HG03175 (cell line): Measurements from ENCODE around the gene C2orf76.

ENCODE experiments used
- ATAC-seq: cut with Tn5 transposase; IDR thresholded peaks from one replicate; pipeline ENCODE4 v1.9.1; 2021; ENCODE audit warnings: mild to moderate bottlenecking, moderate library complexity; ENCODE audit not compliant: unreplicated experiment

Gene C2orf76

DNA sequence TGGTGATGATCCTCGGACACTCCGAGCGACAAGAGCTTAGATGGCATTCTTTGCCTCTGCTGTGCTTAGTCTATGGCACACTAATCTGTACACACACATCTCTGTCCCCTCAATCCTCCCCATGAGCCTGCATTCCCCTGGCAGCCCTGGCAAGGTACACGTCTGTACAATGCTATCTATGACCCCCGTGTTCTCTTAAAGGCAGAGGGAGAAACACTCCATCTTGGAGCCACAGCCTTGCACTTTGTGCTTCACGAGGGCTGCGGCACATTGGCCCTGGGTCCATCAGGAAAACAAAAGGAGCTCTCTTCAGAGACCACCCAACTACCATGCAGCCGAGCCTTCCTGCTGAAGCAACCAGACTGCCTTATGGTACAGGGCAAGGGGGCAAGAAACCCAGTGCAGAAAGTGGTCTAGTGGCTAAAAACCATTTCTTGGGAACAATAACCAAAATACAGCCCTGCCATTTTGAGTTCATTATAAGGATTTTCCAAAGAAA lies 100.5 kb downstream of the C2orf76 start:
- no peak for ATAC-seq

GRCh38 chr2:119265693-119266066 lies 101.0 kb downstream of the C2orf76 start:
- ATAC-seq = no peak

DNA sequence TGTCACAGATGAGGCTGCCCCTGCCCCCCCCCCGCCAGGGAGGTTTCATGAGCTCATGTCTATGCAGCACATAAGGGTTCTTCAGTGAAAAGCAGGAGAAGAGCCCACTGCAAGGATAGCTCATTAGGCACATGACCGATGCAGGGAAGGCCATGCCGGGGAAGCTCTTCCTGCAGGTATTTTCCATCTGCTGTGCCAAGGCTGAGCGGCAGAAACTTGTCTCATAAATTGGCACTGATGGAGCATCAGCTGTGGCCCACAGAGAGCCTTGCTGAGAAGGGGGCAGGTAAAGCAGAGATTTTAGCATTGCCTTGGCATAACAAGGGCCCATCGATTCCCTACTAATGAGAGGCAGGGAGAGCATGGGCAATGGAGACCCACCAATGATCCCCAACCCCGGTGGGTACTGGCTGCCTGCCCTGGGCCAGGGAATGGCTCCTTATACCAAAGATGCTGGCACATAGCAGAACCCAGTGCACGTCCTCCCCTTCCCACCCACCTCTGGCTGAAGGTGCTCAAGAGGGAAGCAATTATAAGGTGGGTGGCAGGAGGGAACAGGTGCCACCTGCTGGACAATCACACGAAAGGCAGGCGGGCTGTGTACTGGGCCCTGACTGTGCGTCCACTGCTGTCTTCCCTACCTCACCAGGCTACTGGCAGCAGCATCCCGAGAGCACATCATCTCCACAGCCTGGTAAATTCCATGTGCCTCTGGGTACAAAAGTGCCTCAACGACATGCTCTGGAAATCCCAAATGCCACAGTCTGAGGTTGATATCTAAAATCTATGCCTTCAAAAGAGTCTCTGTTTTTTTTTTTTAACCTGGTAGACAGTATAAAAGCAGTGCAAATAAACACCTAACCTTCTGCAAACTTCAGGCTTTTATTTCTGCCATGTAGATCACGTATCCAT lies 101.6 kb downstream of the C2orf76 start:
- peak; percentile 94 for ATAC-seq

DNA sequence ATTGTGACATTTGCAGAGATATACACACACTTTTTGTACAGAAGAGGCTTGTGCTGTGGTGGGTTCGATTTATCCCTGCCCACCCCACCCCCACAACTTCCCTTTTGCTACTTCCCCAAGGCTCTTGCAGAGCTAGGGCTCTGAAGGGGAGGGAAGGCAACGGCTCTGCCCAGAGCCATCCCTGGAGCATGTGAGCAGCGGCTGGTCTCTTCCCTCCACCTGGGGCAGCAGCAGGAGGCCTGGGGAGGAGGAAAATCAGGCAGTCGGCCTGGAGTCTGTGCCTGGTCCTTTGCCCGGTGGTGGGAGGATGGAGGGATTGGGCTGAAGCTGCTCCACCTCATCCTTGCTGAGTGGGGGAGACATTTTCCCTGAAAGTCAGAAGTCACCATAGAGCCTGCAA lies 103.0 kb downstream of the C2orf76 start:
- ATAC-seq = no peak

- ATAC-seq = no peak
Observed at GRCh38 chr2:119263025-119263424, 103.6 kb downstream of the C2orf76 start.

DNA sequence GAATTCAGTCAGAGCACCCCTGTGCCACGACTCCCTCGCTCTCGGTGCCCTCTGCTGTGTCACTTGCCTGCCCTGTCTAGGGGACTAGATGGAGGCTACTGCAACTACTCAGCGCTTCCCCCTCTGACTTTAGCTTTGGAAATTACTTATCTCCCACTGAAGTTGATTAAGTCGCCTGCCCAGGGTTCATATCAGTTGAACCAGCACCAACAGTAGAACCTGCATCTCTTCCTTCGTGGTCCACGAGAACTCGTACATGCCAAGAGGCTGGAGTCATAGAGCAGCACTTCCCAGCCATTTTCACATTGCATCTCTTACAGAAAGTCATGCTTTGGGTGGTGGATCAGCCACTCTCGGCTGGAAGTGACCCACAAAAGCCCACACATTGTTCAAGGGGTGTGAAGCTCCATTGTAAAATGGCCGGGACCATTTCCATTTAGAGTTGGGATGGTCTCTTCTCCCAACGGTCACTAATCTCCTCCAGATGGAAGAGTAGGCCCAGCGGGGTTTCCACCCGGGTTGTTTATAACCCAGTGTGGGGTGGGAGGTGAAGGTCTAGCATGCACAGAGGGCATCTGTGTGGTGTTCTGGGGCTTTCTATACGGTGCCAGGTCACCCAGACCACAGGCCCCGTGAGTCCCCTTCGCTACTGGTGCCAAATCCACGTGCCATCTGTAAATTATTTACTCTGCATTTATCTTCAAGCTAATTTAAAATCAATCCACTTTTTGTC lies 105.0 kb downstream of the C2orf76 start:
- ATAC-seq = no peak

DNA sequence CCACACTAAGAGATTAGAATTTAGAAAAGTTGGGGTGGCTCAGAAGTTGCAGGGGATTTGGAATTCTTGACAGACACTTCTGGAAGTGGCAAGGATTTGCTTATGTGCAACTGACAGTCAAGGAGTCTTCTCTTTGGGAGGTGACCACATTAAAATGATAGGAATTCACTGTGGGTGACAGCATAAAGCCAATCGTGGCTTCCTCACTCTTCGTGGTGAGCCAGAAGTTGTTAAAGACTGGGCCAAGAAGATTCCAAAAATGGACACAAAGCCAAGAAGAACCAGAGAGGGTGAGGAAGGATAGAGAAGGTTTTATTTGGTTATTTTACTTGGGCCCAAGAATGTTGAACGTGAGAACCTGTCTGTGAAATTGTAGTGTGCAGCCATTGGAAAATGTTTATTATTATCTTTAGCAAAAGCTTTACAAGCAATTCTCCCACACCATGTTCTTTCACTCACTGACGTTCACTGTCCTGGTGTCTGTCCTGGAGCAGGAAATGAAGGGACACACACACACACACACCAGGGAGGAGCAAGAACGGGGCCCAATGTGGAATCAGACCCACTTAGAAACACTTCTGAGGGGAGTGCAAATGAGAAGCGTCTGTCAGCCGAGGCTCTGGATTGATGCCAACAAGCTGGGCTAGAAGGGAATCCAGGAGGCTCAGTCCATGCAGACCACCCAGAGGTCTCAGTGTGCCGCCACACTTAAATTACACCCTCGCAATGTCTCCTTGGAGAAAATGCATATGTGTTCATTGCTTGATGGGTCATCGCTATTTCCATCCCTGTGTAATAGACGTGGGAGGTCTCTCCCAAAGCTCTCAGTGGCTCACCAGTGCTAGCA lies 105.8 kb downstream of the C2orf76 start:
- no peak for ATAC-seq

DNA sequence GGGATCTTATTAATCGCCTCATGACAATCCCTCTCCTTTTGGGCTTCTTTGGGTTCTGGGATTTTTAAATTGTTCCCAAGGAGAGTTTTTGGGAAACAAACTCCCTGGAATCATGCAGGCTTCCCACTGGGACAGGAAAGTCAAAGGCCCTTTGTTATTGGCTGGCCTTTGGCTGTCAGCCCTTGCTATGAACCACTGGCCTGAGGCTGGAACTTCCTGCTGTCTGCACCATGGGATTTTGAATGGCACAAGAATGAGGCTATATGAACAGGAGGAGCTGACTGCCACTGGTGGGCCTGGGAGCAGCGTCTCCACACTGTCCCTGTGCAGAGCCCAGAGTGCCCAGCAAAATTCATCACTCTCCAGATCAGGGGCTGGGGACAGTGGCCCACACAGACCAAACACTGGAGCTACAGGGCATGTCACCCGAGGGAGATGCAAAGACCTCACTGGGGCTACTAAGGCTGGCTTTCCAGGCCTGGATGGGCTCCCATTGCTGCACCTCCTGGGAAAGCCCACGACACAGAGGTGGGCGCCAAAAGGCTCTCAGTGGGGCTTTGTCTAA lies 107.3 kb downstream of the C2orf76 start:
- ATAC-seq = no peak

DNA sequence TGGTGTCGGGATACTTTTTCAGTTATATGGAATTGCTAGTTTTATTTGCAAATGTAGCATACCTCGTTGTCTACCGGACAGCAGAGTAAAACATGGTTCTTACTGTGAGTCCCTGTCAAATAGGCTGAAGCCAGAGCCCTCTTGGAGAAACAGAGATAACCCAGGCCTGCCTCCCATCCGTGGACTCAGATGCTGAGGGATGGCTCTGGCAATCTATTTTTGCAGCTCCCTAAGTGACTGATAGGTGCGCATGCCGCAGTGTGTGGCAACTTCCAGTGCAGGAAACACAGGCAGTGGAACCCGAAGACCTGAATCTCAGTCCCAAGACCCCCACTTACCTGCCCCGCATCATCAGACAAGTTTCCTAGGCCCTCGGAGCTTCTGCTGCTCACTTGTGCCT lies 109.4 kb downstream of the C2orf76 start:
- ATAC-seq = no peak

DNA sequence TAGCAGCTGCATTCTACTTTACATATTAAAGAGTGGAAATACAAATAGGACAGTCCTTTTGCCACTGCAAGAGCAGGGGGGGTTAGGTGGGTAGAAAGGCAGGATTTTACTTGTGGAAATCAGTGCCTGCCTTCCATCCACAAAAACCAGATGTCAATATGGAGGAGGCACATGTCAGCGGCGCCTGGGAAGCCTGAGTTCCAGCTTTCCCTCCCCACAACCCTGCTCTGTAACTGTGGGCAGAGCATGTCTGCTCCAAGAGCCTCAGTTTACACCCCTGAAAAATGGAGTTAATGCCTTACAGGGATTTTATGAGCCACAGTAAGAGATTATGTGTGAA lies 110.1 kb downstream of the C2orf76 start:
- ATAC-seq = no peak

GRCh38 chr2:119255760-119256581 lies 110.7 kb downstream of the C2orf76 start:
- ATAC-seq = no peak

DNA sequence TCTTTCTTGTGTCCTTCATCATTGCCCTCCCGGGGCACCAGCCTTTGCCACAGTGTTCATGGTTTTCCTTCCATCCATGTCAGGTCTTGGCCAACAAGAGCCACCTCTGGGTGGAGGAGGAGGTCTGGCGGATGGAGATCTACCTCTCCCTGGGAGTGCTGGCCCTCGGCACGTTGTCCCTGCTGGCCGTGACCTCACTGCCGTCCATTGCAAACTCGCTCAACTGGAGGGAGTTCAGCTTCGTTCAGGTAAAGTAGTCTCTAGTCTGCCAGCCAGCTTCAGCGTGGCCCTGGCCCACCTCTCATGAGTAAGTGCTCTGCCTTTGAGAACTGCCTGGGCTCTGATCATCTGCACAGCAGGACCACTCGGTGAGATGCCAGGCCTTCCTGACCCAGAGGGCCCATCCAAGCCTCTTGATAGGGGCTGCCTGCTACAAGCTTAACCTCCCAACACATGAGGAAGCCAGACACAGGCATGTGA lies 112.0 kb downstream of the C2orf76 start:
- ATAC-seq = no peak

GRCh38 chr2:119253760-119254600 lies 112.7 kb downstream of the C2orf76 start:
- ATAC-seq = no peak

GRCh38 chr2:119253114-119253702 lies 113.4 kb downstream of the C2orf76 start:
- no peak for ATAC-seq
